K562 (cell line): ENCODE results near the gene MLN. TPM values are rescaled to one million over a fixed set of nuclear protein-coding genes. Genes with fewer than 3 reads are reported as not detected.
A peak's percentile ranks its signal among the peaks of the same experiment; 100 is the strongest.

Experiments
- CBFA2T2 ChIP-seq: fragments of 450-650 bp; conservative IDR thresholded peaks from 2 replicates; pipeline ENCODE4 v1.6.1; 2017; ENCODE audit warnings: mild to moderate bottlenecking
- ESRRB ChIP-seq: fragments of 250-450 bp; sonication (Bioruptor Pico); IDR thresholded peaks from 2 replicates; pipeline ENCODE4 v1.5.0; 2020; ENCODE audit warnings: mild to moderate bottlenecking, moderate library complexity, borderline replicate concordance
- GABPA ChIP-seq: fragments of 200-800 bp; sonication (Bioruptor generic); conservative IDR thresholded peaks from 2 replicates; pipeline ENCODE4 v1.6.1; 2016; ENCODE audit warnings: low read depth, missing genetic modification characterization, missing compliant biosample characterization
- KAT7 ChIP-seq: sonication (generic); formaldehyde crosslinking; IDR thresholded peaks from 2 replicates; pipeline ENCODE4 v1.8.0; 2022; ENCODE audit warnings: missing genetic modification reagents, mild to moderate bottlenecking, borderline replicate concordance
- KDM5B ChIP-seq: fragments of 200-600 bp; sonication (generic); IDR thresholded peaks from 2 replicates; pipeline ENCODE4 v1.6.1; 2012; ENCODE audit warnings: low read depth, mild to moderate bottlenecking, moderate library complexity, low read length, control low read depth, inconsistent platforms; ENCODE audit not compliant: insufficient replicate concordance
- MAZ ChIP-seq, 2 experiments: fragments of 450-650 bp in 1 of 2; sonication (generic) in 1 of 2; formaldehyde crosslinking; IDR thresholded peaks in 1 of 2; conservative IDR thresholded peaks in 1 of 2; 2 replicates each; pipeline versions ENCODE4 v1.4.0 to v1.5.0; 2020; ENCODE audit warnings: mild to moderate bottlenecking in 1 of 2, missing genetic modification reagents in 1 of 2
- NFXL1 ChIP-seq: fragments of 450-650 bp; formaldehyde crosslinking; IDR thresholded peaks from 2 replicates; pipeline ENCODE4 v1.4.0; 2021; ENCODE audit warnings: mild to moderate bottlenecking
- NR3C1 ChIP-seq: sonication (generic); formaldehyde crosslinking; IDR thresholded peaks from 2 replicates; pipeline ENCODE4 v1.8.1; 2022; ENCODE audit warnings: missing genetic modification reagents
- POLR3G ChIP-seq: IDR thresholded peaks from 2 replicates; pipeline ENCODE4 v1.6.1; 2011; ENCODE audit not compliant: insufficient read length, insufficient replicate concordance; ENCODE audit errors: extremely low read depth
- polyA plus RNA-seq, 8 experiments: library from polyadenylated mRNA; depleted of rRNA in 4 of 8; stranded (reverse) in 5 of 8; unstranded in 3 of 8; fragments of >200 nt; fragmentation: Nextera tagmentation in 2 of 8; fragmentation: Illumina TruSeq in 1 of 8; extraction: Ambion mirVana in 2 of 8; extraction: Trizol in 1 of 8; gene quantifications; 2 replicates each; pipeline versions ENCODE4 v1.2.1 to v1.2.3, GENCODE V29; 2011 to 2014; ENCODE audit warnings: inconsistent platforms in 1 of 8, missing spikeins in 1 of 8
- total RNA-seq, 7 experiments: library from RNA; depleted of rRNA in 6 of 7; stranded (reverse); fragments of >200 nt in 6 of 7; fragmentation: Illumina TruSeq in 2 of 7; extraction: Trizol in 2 of 7; gene quantifications; 2 replicates each; pipeline versions ENCODE4 v1.2.1 to v1.2.3, GENCODE V29; 2011 to 2021; ENCODE audit warnings: low replicate concordance in 1 of 7
- TF ChIP-seq, protein P1 (sequence below): fragments of 450-650 bp; formaldehyde crosslinking; IDR thresholded peaks from 2 replicates; pipeline ENCODE4 v1.4.0; 2022; ENCODE audit warnings: missing genetic modification characterization
- TF ChIP-seq, protein P2 (sequence below): sonication (generic); formaldehyde crosslinking; IDR thresholded peaks from 2 replicates; pipeline ENCODE4 v1.8.0; 2022; ENCODE audit warnings: missing genetic modification reagents, mild to moderate bottlenecking, borderline replicate concordance
- TF ChIP-seq, protein P3 (sequence below): sonication (generic); formaldehyde crosslinking; IDR thresholded peaks from 2 replicates; pipeline ENCODE4 v1.8.0; 2022; ENCODE audit warnings: mild to moderate bottlenecking, missing genetic modification reagents
- TF ChIP-seq, protein P4 (sequence below): fragments of 250-450 bp; sonication (Bioruptor Pico); IDR thresholded peaks from 2 replicates; pipeline ENCODE4 v1.8.0; 2021; ENCODE audit warnings: moderate library complexity, mild to moderate bottlenecking, inconsistent platforms

Gene MLN
- total and polyA plus RNA-seq, 9 of the 15 experiments (the other 6 are each of a cell fraction or from before 2014, with no cell fraction given): not detected

DNA sequence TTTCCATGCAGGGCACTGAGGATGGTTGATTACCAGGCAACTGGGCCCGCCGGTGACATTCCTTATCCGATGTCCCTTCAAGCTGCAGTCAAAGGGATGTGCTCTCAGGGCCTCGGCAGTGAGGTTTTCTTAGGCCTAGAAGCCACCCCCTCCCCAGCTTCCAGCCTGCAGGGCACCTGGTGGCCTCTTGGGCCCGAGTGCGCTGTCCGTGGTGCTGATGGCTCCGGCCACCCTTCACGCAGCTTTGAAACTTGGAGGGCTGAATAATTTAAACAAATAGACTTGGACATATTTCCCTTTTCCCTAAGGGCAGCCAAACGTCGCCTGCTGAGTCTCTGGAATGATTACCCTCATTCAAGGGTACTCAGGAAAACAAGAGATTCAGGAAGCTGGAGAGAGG, 8.9 kb upstream of the MLN start (continued):
- TF ChIP-seq, protein P1, sequence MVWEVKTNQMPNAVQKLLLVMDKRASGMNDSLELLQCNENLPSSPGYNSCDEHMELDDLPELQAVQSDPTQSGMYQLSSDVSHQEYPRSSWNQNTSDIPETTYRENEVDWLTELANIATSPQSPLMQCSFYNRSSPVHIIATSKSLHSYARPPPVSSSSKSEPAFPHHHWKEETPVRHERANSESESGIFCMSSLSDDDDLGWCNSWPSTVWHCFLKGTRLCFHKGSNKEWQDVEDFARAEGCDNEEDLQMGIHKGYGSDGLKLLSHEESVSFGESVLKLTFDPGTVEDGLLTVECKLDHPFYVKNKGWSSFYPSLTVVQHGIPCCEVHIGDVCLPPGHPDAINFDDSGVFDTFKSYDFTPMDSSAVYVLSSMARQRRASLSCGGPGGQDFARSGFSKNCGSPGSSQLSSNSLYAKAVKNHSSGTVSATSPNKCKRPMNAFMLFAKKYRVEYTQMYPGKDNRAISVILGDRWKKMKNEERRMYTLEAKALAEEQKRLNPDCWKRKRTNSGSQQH: no peak
- TF ChIP-seq MAZ (CRISPR knock-in tag; conservative IDR thresholded peaks at IDR 0.05 in 1 of 2, IDR thresholded peaks at IDR 0.05 in 1 of 2) (peak in 1 of 2 experiments; percentile 82; a peak in 2 of 4 replicates), CBFA2T2 (no peak), ESRRB (CRISPR knock-in tag) (no peak), GABPA (tag) (no peak), POLR3G (no peak), KDM5B (no peak), NR3C1 (CRISPR knock-in tag) (peak; percentile 84), KAT7 (no peak), NFXL1 (CRISPR knock-in tag) (0 out of 2 replicates have a peak, but pooled peaks have one; percentile 25)
- TF ChIP-seq, protein P2, sequence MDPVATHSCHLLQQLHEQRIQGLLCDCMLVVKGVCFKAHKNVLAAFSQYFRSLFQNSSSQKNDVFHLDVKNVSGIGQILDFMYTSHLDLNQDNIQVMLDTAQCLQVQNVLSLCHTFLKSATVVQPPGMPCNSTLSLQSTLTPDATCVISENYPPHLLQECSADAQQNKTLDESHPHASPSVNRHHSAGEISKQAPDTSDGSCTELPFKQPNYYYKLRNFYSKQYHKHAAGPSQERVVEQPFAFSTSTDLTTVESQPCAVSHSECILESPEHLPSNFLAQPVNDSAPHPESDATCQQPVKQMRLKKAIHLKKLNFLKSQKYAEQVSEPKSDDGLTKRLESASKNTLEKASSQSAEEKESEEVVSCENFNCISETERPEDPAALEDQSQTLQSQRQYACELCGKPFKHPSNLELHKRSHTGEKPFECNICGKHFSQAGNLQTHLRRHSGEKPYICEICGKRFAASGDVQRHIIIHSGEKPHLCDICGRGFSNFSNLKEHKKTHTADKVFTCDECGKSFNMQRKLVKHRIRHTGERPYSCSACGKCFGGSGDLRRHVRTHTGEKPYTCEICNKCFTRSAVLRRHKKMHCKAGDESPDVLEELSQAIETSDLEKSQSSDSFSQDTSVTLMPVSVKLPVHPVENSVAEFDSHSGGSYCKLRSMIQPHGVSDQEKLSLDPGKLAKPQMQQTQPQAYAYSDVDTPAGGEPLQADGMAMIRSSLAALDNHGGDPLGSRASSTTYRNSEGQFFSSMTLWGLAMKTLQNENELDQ (CRISPR knock-in tag): 0 out of 2 replicates have a peak, but pooled peaks have one; percentile 86
- TF ChIP-seq, protein P3, sequence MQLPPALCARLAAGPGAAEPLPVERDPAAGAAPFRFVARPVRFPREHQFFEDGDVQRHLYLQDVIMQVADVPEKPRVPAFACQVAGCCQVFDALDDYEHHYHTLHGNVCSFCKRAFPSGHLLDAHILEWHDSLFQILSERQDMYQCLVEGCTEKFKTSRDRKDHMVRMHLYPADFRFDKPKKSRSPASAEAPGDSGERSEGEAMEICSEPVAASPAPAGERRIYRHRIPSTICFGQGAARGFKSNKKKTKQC (CRISPR knock-in tag): peak; percentile 98
- TF ChIP-seq, protein P4, sequence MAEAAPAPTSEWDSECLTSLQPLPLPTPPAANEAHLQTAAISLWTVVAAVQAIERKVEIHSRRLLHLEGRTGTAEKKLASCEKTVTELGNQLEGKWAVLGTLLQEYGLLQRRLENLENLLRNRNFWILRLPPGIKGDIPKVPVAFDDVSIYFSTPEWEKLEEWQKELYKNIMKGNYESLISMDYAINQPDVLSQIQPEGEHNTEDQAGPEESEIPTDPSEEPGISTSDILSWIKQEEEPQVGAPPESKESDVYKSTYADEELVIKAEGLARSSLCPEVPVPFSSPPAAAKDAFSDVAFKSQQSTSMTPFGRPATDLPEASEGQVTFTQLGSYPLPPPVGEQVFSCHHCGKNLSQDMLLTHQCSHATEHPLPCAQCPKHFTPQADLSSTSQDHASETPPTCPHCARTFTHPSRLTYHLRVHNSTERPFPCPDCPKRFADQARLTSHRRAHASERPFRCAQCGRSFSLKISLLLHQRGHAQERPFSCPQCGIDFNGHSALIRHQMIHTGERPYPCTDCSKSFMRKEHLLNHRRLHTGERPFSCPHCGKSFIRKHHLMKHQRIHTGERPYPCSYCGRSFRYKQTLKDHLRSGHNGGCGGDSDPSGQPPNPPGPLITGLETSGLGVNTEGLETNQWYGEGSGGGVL (CRISPR knock-in tag): no peak
